Measurements from ENCODE around the gene ITCH.
"Not testable (repeated sequence)": the region's sequence is repeated elsewhere in the genome, so short reads cannot be mapped to it uniquely, and the experiment has no call there.

Gene ITCH

GRCh38 chr20:34461779-34462087 is 98.7 kb downstream of the ITCH start:
- no peak for DNase-seq (ENCODE audit: low spot score)

GRCh38 chr20:34468951-34469350 is 105.9 kb downstream of the ITCH start:
- DNase-seq (ENCODE audit: low spot score): no peak

GRCh38 chr20:34472246-34472925 is 109.3 kb downstream of the ITCH start:
- DNase-seq (ENCODE audit: low spot score): peak; percentile 60

GRCh38 chr20:34473262-34473883 is 110.3 kb downstream of the ITCH start:
- no peak for DNase-seq (ENCODE audit: low spot score)

GRCh38 chr20:34475979-34476736 is 113.1 kb downstream of the ITCH start:
- DNase-seq (ENCODE audit: low spot score): no peak

- DNase-seq (ENCODE audit: low spot score): no peak
These were observed 116.6 kb downstream of the ITCH start for GRCh38 chr20:34479627-34480026.

GRCh38 chr20:34482154-34482553 is 119.1 kb downstream of the ITCH start:
- not testable (repeated sequence) for DNase-seq (ENCODE audit: low spot score)

- not testable (repeated sequence) for DNase-seq (ENCODE audit: low spot score)
These were observed 120.6 kb downstream of the ITCH start for GRCh38 chr20:34483585-34484220.

- no peak for DNase-seq (ENCODE audit: low spot score)
These were observed 122.1 kb downstream of the ITCH start for GRCh38 chr20:34485068-34485634.

GRCh38 chr20:34491226-34491931 is 128.3 kb downstream of the ITCH start:
- no peak for DNase-seq (ENCODE audit: low spot score)

GRCh38 chr20:34491932-34492509 is 128.9 kb downstream of the ITCH start:
- DNase-seq (ENCODE audit: low spot score): no peak

- DNase-seq (ENCODE audit: low spot score): no peak
These were observed 130.6 kb downstream of the ITCH start for GRCh38 chr20:34493646-34494045.

- no peak for DNase-seq (ENCODE audit: low spot score)
These were observed 132.2 kb downstream of the ITCH start for GRCh38 chr20:34495307-34495706.

GRCh38 chr20:34495916-34496315 is 132.8 kb downstream of the ITCH start:
- no peak for DNase-seq (ENCODE audit: low spot score)

- not testable (repeated sequence) for DNase-seq (ENCODE audit: low spot score)
These were observed 134.5 kb downstream of the ITCH start for GRCh38 chr20:34497596-34497995.

GRCh38 chr20:34500823-34501222 is 137.8 kb downstream of the ITCH start:
- no peak for DNase-seq (ENCODE audit: low spot score)

- DNase-seq (ENCODE audit: low spot score): no peak
These were observed 143.4 kb downstream of the ITCH start for GRCh38 chr20:34506480-34506879.

GRCh38 chr20:34507702-34508413 is 144.8 kb downstream of the ITCH start:
- DNase-seq (ENCODE audit: low spot score): no peak

GRCh38 chr20:34510575-34510974 is 147.5 kb downstream of the ITCH start:
- no peak for DNase-seq (ENCODE audit: low spot score)

GRCh38 chr20:34511891-34512265 is 148.8 kb downstream of the ITCH start:
- no peak for DNase-seq (ENCODE audit: low spot score)
